Mesothelial cell of epicardium (in vitro differentiated cells): Measurements from ENCODE around the gene NTM. TPM values are rescaled to one million over a fixed set of nuclear protein-coding genes. Genes with fewer than 3 reads are reported as not detected.

Source experiments
- DNase-seq, 2 experiments: peaks; one replicate each; pipeline ENCODE4 v3.0.0; 2021; ENCODE audit warnings: low spot score in 2 of 2; ENCODE audit not compliant: unreplicated experiment in 2 of 2
- H3K27ac Mint-ChIP-seq: 2 replicates; pipeline ENCODE4 v1.8.0; 2021; ENCODE audit warnings: mixed read lengths
- H3K27me3 Mint-ChIP-seq: 2 replicates; pipeline ENCODE4 v1.8.0; 2021; ENCODE audit warnings: low read depth, mixed read lengths
- H3K36me3 Mint-ChIP-seq: 2 replicates; pipeline ENCODE4 v1.8.0; 2021; ENCODE audit warnings: mixed read lengths
- H3K4me1 Mint-ChIP-seq: 2 replicates; pipeline ENCODE4 v1.8.0; 2021; ENCODE audit warnings: mixed read lengths
- H3K4me3 Mint-ChIP-seq: 2 replicates; pipeline ENCODE4 v1.8.0; 2021; ENCODE audit warnings: mild to moderate bottlenecking, moderate library complexity, mixed read lengths
- H3K9me3 Mint-ChIP-seq: 2 replicates; pipeline ENCODE4 v1.8.0; 2021; ENCODE audit warnings: mixed read lengths
- CTCF ChIP-seq: fragments of 200-600 bp; sonication (generic); IDR thresholded peaks from one replicate; pipeline ENCODE4 v1.5.0; 2021; ENCODE audit warnings: antibody characterized with exemption; ENCODE audit not compliant: unreplicated experiment
- total RNA-seq: library from RNA; stranded (reverse); gene quantifications from 3 replicates; pipeline ENCODE4 v1.2.1, GENCODE V29; 2021

Gene NTM
- total RNA-seq, 1 donor from 2014 or later = 3.9 TPM

GRCh38 chr11:131483453-131483852 is 113.0 kb downstream of the NTM start:
- Mint-ChIP-seq H3K9me3 (no peaks in the 10 kb centered on the region), H3K27me3 (peaks cover 15% of the 10 kb centered on the region), H3K27ac (no peak overlapping the region), H3K4me1 (no peaks in the 10 kb centered on the region), H3K36me3 (no peaks in the 10 kb centered on the region), H3K4me3 (no peak overlapping the region)
- no peak for DNase-seq
- TF ChIP-seq CTCF = no peak

DNA sequence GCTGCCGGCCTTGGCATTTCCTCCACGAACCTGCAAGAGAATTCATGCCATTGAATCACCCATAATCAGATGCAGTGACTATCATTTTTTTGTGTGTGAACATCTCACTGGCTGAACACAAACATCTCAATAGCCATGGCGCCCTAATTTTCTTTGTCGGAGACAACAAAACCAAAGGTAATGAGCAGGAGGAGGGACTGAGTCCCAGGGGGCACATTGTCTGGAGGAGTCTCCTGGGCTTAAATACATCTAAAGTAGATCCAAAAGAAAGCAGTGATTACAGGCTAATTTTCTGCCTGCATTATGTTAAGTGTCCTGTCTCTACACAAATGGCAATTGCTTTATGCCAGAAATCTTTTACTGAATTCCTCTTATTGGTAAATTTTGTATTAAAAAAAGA is 113.5 kb downstream of the NTM start:
- H3K9me3 Mint-ChIP-seq = no peaks in the 10 kb centered on the region
- no peaks in the 10 kb centered on the region for H3K36me3 Mint-ChIP-seq
- H3K4me3 Mint-ChIP-seq = no peak overlapping the region
- no peak for DNase-seq
- H3K4me1 Mint-ChIP-seq = no peaks in the 10 kb centered on the region
- peaks cover 15% of the 10 kb centered on the region for H3K27me3 Mint-ChIP-seq
- TF ChIP-seq CTCF = no peak
- H3K27ac Mint-ChIP-seq = no peak overlapping the region

DNA sequence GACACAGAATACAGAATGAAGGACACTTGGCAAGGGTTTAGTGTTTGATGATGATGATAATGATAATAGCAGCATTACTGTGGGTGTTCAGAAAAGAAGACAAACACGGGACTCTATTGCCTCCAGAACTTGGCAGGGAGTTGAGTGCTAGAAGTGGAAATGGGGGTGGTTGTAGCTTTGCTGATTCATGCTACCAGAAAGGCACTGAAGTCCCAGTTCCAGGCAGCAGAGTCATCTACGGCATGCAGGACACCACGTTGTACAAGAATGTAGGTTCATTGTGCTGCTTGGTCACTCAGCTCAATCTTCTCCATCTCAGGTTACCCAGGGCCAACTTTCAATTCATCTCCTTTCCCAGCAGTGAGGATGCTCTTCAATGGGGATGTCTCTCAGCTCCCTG is 115.7 kb downstream of the NTM start:
- no peaks in the 10 kb centered on the region for H3K9me3 Mint-ChIP-seq
- H3K4me1 Mint-ChIP-seq = no peaks in the 10 kb centered on the region
- peaks cover 12% of the 10 kb centered on the region for H3K27me3 Mint-ChIP-seq
- no peak overlapping the region for H3K4me3 Mint-ChIP-seq
- no peak overlapping the region for H3K27ac Mint-ChIP-seq
- TF ChIP-seq CTCF = no peak
- no peak for DNase-seq
- H3K36me3 Mint-ChIP-seq = no peaks in the 10 kb centered on the region

DNA sequence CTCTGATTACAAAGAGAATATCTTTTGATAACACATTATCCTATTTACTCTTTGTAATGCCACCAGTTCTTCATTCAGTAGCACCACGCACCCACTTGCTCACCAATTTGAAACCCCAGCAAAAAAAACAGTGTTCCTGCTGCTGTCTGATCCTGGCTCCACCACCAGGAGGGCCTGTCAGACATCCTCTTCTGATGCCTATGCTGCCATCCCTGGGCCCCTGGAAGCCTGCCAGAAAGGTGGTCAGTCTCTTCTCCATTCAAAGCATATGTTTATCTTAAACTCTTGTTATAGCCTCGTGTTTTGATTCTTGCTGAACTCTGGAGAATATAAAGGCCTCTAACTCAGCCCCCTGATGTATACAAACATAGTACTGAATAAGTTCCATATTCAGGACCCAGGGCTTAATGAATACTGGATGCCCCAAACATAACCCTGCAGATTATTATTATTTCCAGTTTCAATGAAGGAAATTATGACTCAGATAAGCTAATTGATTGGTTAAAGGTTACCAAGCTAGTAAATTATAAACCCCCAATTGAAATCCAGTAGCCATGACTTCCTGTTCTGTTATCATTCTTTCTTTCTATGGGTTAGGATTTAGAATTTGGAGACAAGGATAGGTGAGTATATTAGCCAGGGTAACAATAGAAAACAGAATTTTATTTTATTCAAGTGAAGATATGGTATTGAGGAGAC is 116.7 kb downstream of the NTM start:
- DNase-seq = no peak
- Mint-ChIP-seq H3K27me3 (peaks cover 12% of the 10 kb centered on the region), H3K27ac (no peak overlapping the region), H3K4me3 (no peak overlapping the region), H3K4me1 (no peaks in the 10 kb centered on the region), H3K9me3 (no peaks in the 10 kb centered on the region), H3K36me3 (no peaks in the 10 kb centered on the region)
- no peak for TF ChIP-seq CTCF

GRCh38 chr11:131488238-131488637 is 117.8 kb downstream of the NTM start:
- Mint-ChIP-seq H3K27me3 (peaks cover 11% of the 10 kb centered on the region), H3K4me3 (no peak overlapping the region)
- TF ChIP-seq CTCF = no peak

More at GRCh38 chr11:131488238-131488637, 117.8 kb downstream of the NTM start:
- H3K4me1 Mint-ChIP-seq = no peaks in the 10 kb centered on the region
- no peaks in the 10 kb centered on the region for H3K9me3 Mint-ChIP-seq
- no peak for DNase-seq
- H3K27ac Mint-ChIP-seq = no peak overlapping the region
- no peaks in the 10 kb centered on the region for H3K36me3 Mint-ChIP-seq
